Stimulated activated CD4-positive, alpha-beta T cell treated with anti-CD3 and anti-CD28 coated beads, Interleukin-15, amount 100 ng/mL, for 48 hours (primary cell): ENCODE measurements around the gene GH2.

Experiments used
- DNase-seq, 2 donors: peaks; one replicate each; pipeline ENCODE4 v3.0.0-alpha.2; 2020; ENCODE audit warnings: low read depth in 2 of 2

GH2 gene

GRCh38 chr17:63841350-63842172, 40.2 kb downstream of the GH2 start:
- no peak for DNase-seq

GRCh38 chr17:63840591-63841349, 41.0 kb downstream of the GH2 start:
- DNase-seq, result no peak

DNA sequence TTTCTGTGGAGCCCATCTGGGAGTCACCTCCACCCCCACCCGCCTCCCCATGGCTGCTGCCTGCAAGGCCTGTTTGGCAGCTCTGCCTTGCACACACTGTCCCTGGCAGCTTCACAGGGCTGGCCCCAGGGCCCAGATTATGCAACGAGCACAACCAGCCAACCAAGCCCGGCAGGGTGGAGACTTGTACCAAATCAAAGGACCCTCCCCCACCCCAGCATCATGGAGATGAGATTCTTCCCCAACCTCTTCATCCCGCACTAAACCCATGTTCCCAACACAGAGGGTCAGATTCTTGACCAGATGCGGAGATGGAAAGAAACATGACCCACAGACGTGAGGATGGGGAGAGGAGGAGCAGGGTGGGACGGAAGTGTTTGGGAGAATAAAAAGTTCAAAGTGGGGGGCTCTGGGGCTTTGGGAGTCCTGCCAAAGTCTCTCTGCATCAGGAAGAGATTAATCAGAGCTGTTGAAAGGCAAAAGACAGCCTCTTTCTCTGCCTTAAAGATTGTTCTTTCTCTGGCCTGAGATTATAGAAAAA, 43.0 kb downstream of the GH2 start:
- no peak for DNase-seq

GRCh38 chr17:63837962-63838600, 43.7 kb downstream of the GH2 start:
- DNase-seq, result no peak

- DNase-seq, result no peak
Observed at GRCh38 chr17:63837480-63837879, 44.3 kb downstream of the GH2 start.

DNA sequence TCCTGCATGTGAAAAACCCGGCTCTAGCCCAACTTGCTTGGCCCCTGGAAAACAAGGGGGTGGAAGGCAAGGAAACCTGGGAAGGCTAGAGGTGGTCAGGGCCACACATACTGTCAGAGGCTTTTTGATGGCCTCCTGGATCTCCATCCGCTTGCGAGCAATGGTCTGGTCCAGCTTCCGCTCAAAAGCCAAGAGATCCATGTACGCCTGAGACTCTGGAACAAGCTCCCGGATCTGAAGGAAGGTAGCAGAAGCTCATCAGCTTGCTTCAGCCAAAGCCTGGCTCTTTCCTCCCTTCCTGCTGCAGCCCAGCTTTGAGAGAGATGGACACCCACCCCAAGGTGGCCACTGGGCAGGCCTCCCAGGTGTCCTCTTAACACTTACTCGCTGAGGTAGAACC, 44.9 kb downstream of the GH2 start:
- no peak for DNase-seq

GRCh38 chr17:63835167-63835720, 46.5 kb downstream of the GH2 start:
- no peak for DNase-seq

GRCh38 chr17:63834431-63835166, 47.1 kb downstream of the GH2 start:
- DNase-seq, result peak in 1 of 2 donors; percentile 59

GRCh38 chr17:63833741-63834373, 47.9 kb downstream of the GH2 start:
- DNase-seq, result no peak

GRCh38 chr17:63833026-63833740, 48.6 kb downstream of the GH2 start:
- DNase-seq, result no peak

DNA sequence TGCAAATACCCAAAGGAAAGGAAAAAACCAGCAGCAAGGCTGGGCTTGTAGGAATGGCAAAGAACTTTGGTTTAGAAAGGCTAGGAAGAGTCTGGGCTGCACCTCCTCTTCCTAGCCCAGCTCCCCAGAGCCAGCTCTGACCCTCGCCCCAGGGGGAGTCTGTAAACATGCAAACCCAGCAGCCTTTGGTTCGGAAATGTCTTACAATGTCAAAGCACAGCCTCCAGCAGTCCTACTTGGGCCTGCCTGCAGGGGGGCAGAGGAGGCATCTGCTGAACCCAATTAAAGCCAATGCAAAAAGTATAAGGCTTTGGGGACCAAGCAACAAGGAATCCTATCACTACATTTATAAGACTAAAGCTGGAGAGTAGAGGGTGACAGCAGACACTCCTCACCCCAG, 49.3 kb downstream of the GH2 start:
- no peak for DNase-seq

DNA sequence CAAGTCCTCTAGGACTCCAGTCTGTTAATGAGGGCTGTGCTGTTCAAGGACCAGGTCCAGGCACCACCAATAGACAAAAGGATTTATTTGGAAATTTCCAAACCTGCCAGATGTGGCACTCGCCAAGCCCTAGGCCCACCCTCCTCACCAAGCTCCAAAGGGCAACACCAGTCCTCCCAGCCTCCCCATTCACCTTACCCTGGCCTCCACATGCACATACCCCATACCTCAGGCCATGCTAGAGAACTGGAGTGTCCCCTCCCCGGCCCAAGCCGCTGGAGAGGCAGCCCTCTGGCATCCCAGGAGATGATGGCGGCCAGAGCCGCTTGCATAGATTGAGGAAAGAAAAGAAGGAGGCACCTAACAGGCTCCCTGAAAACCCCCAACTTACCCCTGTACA, 49.7 kb downstream of the GH2 start:
- DNase-seq, result no peak

DNA sequence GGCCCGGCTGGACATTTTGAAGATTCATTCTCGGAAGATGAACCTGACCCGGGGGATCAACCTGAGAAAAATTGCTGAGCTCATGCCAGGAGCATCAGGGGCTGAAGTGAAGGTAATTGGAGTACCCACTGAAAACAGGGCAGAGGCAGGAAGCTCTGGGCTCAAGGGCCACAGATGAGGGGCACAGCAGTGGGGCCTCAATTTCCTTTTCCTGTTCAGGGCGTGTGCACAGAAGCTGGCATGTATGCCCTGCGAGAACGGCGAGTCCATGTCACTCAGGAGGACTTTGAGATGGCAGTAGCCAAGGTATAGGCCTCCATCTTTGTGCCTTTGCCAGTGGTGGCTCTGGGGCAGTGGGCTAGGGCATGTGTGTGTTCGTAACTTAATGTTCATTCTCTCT, 50.2 kb downstream of the GH2 start:
- no peak for DNase-seq

- no peak for DNase-seq
Observed at GRCh38 chr17:63830904-63831491, 50.7 kb downstream of the GH2 start.

- DNase-seq, result no peak
Observed at GRCh38 chr17:63830278-63830677, 51.5 kb downstream of the GH2 start.
